ENCODE results near the gene GEMIN2.
"Not testable (repeated sequence)": the region's sequence is repeated elsewhere in the genome, so short reads cannot be mapped to it uniquely, and the experiment has no call there.

Gene GEMIN2

GRCh38 chr14:39090548-39091111 is 23.5 kb upstream of the GEMIN2 start:
- Histone ChIP-seq H3K36me3 (ENCODE audit: insufficient read depth) (no peaks in the 10 kb centered on the region), H3K4me2 (no peak overlapping the region), H2AFZ (ENCODE audit: low read depth) (no peak overlapping the region), H3K9ac (no peak overlapping the region), H3K27ac (no peak overlapping the region), H4K20me1 (ENCODE audit: insufficient read depth) (no peaks in the 10 kb centered on the region), H3K27me3 (ENCODE audit: insufficient read depth, low read depth) (no peaks in the 10 kb centered on the region), H3K79me2 (ENCODE audit: insufficient read depth, low read depth) (no peaks in the 10 kb centered on the region), H3K4me3 (IDR thresholded peaks at IDR 0.05; ENCODE audit: insufficient read depth, low read depth, low read length) (no peak overlapping the region), H3K4me1 (ENCODE audit: low read depth, poor library complexity, severe bottlenecking) (peaks cover 16% of the 10 kb centered on the region)
- no peak for TF ChIP-seq CTCF (conservative IDR thresholded peaks at IDR 0.05; ENCODE audit: low read depth, low read length)

GRCh38 chr14:39091716-39092115 is 22.4 kb upstream of the GEMIN2 start:
- Histone ChIP-seq H4K20me1 (ENCODE audit: insufficient read depth) (no peaks in the 10 kb centered on the region), H3K36me3 (ENCODE audit: insufficient read depth) (no peaks in the 10 kb centered on the region), H3K4me3 (IDR thresholded peaks at IDR 0.05; ENCODE audit: insufficient read depth, low read depth, low read length) (no peak overlapping the region), H3K27ac (no peak overlapping the region), H3K27me3 (ENCODE audit: insufficient read depth, low read depth) (no peaks in the 10 kb centered on the region), H3K4me1 (ENCODE audit: low read depth, poor library complexity, severe bottlenecking) (peaks cover 16% of the 10 kb centered on the region), H3K4me2 (no peak overlapping the region), H3K79me2 (ENCODE audit: insufficient read depth, low read depth) (no peaks in the 10 kb centered on the region), H3K9ac (no peak overlapping the region), H2AFZ (ENCODE audit: low read depth) (no peak overlapping the region)
- no peak for TF ChIP-seq CTCF (conservative IDR thresholded peaks at IDR 0.05; ENCODE audit: low read depth, low read length)

- no peak for TF ChIP-seq CTCF (conservative IDR thresholded peaks at IDR 0.05; ENCODE audit: low read depth, low read length)
- Histone ChIP-seq H3K4me3 (IDR thresholded peaks at IDR 0.05; ENCODE audit: insufficient read depth, low read depth, low read length) (no peak overlapping the region), H3K36me3 (ENCODE audit: insufficient read depth) (no peaks in the 10 kb centered on the region), H3K27ac (no peak overlapping the region), H3K9ac (no peak overlapping the region), H2AFZ (ENCODE audit: low read depth) (no peak overlapping the region), H3K4me2 (no peak overlapping the region), H3K27me3 (ENCODE audit: insufficient read depth, low read depth) (no peaks in the 10 kb centered on the region), H4K20me1 (ENCODE audit: insufficient read depth) (no peaks in the 10 kb centered on the region), H3K4me1 (ENCODE audit: low read depth, poor library complexity, severe bottlenecking) (peaks cover 16% of the 10 kb centered on the region), H3K79me2 (ENCODE audit: insufficient read depth, low read depth) (no peaks in the 10 kb centered on the region)
Observed at GRCh38 chr14:39094515-39094914, 19.6 kb upstream of the GEMIN2 start.

- H3K27me3 ChIP-seq (ENCODE audit: insufficient read depth, low read depth) = no peaks in the 10 kb centered on the region
- no peaks in the 10 kb centered on the region for H4K20me1 ChIP-seq (ENCODE audit: insufficient read depth)
- H3K9ac ChIP-seq = no peak overlapping the region
- H3K27ac ChIP-seq = no peak overlapping the region
- H3K79me2 ChIP-seq (ENCODE audit: insufficient read depth, low read depth) = 0 out of 2 replicates have a peak, but pooled peaks cover 4% of the 10 kb centered on the region
- no peak overlapping the region for H3K4me3 ChIP-seq (IDR thresholded peaks at IDR 0.05; ENCODE audit: insufficient read depth, low read depth, low read length)
- H2AFZ ChIP-seq (ENCODE audit: low read depth) = no peak overlapping the region
- peaks cover 5% of the 10 kb centered on the region for H3K4me1 ChIP-seq (ENCODE audit: low read depth, poor library complexity, severe bottlenecking)
- no peak overlapping the region for H3K4me2 ChIP-seq
- no peak for TF ChIP-seq CTCF (conservative IDR thresholded peaks at IDR 0.05; ENCODE audit: low read depth, low read length)
- no peaks in the 10 kb centered on the region for H3K36me3 ChIP-seq (ENCODE audit: insufficient read depth)
Observed at GRCh38 chr14:39097159-39097558, 17.0 kb upstream of the GEMIN2 start.

- not testable (repeated sequence) for H3K27ac ChIP-seq; H3K36me3 ChIP-seq (ENCODE audit: insufficient read depth); H2AFZ ChIP-seq (ENCODE audit: low read depth); H3K79me2 ChIP-seq (ENCODE audit: insufficient read depth, low read depth); H3K4me3 ChIP-seq (IDR thresholded peaks at IDR 0.05; ENCODE audit: insufficient read depth, low read depth, low read length); H3K4me1 ChIP-seq (ENCODE audit: low read depth, poor library complexity, severe bottlenecking); H3K4me2 ChIP-seq; H4K20me1 ChIP-seq (ENCODE audit: insufficient read depth); H3K27me3 ChIP-seq (ENCODE audit: insufficient read depth, low read depth); H3K9ac ChIP-seq
Observed at GRCh38 chr14:39099215-39099614, 14.9 kb upstream of the GEMIN2 start.

All from KMS-11 (cell line).